ENCODE measurements around the gene GPR37L1. TPM values are rescaled to one million over a fixed set of nuclear protein-coding genes. Genes with fewer than 3 reads are reported as not detected.

Gene GPR37L1
- polyA plus RNA-seq, 1 donor from 2014 or later = not detected

DNA sequence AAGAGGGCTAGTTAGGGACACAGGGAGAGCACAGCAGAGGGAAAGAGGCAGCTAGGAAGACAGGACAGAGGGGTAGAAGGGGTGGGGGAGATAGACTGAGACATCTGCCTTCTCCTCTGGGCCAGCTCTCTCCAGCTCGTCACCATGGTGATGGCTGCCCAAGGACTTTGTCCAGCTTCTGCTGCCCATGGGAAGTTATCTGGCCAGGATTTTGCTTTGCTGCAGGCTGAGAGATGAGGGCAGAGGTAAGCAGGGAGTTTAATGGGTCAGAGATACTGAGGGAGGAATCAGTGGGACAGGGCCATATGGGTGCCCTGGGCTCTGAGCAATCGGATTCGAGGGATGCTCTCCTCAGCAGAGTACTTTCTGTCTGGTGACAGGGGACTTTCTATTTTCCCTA is 34.5 kb upstream of the GPR37L1 start:
- H3F3A ChIP-seq (ENCODE audit: insufficient read depth, low read length, poor library complexity, severe bottlenecking) = no peaks in the 10 kb centered on the region
- H3K9ac ChIP-seq (ENCODE audit: low read length) = no peak overlapping the region
- no peak overlapping the region for H3K27ac ChIP-seq (ENCODE audit: low read length)
- TF ChIP-seq, protein P1, sequence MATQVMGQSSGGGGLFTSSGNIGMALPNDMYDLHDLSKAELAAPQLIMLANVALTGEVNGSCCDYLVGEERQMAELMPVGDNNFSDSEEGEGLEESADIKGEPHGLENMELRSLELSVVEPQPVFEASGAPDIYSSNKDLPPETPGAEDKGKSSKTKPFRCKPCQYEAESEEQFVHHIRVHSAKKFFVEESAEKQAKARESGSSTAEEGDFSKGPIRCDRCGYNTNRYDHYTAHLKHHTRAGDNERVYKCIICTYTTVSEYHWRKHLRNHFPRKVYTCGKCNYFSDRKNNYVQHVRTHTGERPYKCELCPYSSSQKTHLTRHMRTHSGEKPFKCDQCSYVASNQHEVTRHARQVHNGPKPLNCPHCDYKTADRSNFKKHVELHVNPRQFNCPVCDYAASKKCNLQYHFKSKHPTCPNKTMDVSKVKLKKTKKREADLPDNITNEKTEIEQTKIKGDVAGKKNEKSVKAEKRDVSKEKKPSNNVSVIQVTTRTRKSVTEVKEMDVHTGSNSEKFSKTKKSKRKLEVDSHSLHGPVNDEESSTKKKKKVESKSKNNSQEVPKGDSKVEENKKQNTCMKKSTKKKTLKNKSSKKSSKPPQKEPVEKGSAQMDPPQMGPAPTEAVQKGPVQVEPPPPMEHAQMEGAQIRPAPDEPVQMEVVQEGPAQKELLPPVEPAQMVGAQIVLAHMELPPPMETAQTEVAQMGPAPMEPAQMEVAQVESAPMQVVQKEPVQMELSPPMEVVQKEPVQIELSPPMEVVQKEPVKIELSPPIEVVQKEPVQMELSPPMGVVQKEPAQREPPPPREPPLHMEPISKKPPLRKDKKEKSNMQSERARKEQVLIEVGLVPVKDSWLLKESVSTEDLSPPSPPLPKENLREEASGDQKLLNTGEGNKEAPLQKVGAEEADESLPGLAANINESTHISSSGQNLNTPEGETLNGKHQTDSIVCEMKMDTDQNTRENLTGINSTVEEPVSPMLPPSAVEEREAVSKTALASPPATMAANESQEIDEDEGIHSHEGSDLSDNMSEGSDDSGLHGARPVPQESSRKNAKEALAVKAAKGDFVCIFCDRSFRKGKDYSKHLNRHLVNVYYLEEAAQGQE (IDR thresholded peaks at IDR 0.05; ENCODE audit: borderline replicate concordance) = no peak
- TF ChIP-seq TAF1 (IDR thresholded peaks at IDR 0.05; ENCODE audit: low read depth) = no peak
- TF ChIP-seq EP300 (conservative IDR thresholded peaks at IDR 0.05; ENCODE audit: poor library complexity, severe bottlenecking) = no peak
- TF ChIP-seq SMC3 (conservative IDR thresholded peaks at IDR 0.05; ENCODE audit: poor library complexity) = no peak
- no peak for TF ChIP-seq MXI1 (conservative IDR thresholded peaks at IDR 0.05; ENCODE audit: poor library complexity, severe bottlenecking)
- TF ChIP-seq RAD21 (conservative IDR thresholded peaks at IDR 0.05) = no peak
- no peak for TF ChIP-seq EZH2 (IDR thresholded peaks at IDR 0.05; ENCODE audit: borderline replicate concordance, insufficient read depth, low read length, poor library complexity, severe bottlenecking)
- no peak for TF ChIP-seq POLR2AphosphoS5 (IDR thresholded peaks at IDR 0.05)
- TF ChIP-seq, protein P2, sequence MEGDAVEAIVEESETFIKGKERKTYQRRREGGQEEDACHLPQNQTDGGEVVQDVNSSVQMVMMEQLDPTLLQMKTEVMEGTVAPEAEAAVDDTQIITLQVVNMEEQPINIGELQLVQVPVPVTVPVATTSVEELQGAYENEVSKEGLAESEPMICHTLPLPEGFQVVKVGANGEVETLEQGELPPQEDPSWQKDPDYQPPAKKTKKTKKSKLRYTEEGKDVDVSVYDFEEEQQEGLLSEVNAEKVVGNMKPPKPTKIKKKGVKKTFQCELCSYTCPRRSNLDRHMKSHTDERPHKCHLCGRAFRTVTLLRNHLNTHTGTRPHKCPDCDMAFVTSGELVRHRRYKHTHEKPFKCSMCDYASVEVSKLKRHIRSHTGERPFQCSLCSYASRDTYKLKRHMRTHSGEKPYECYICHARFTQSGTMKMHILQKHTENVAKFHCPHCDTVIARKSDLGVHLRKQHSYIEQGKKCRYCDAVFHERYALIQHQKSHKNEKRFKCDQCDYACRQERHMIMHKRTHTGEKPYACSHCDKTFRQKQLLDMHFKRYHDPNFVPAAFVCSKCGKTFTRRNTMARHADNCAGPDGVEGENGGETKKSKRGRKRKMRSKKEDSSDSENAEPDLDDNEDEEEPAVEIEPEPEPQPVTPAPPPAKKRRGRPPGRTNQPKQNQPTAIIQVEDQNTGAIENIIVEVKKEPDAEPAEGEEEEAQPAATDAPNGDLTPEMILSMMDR (IDR thresholded peaks at IDR 0.05; ENCODE audit: poor library complexity, severe bottlenecking) = no peak
- H3K4me2 ChIP-seq (ENCODE audit: low read length) = no peak overlapping the region
- H3K27me3 ChIP-seq (ENCODE audit: insufficient read depth, low read depth, low read length) = no peaks in the 10 kb centered on the region
- no peak overlapping the region for H3K4me3 ChIP-seq (ENCODE audit: low read length)
- H3K36me3 ChIP-seq (ENCODE audit: insufficient read depth, low read length) = no peaks in the 10 kb centered on the region
- no peaks in the 10 kb centered on the region for H3K79me2 ChIP-seq (replicated peaks; ENCODE audit: insufficient read depth, low read length)
- H3K9me2 ChIP-seq (ENCODE audit: insufficient read depth, low read length) = no peaks in the 10 kb centered on the region
- no peaks in the 10 kb centered on the region for H4K20me1 ChIP-seq (ENCODE audit: insufficient read depth)
- no peak overlapping the region for H2AFZ ChIP-seq (ENCODE audit: low read depth, low read length)
- no peaks in the 10 kb centered on the region for H3K9me3 ChIP-seq (ENCODE audit: low read length)

DNA sequence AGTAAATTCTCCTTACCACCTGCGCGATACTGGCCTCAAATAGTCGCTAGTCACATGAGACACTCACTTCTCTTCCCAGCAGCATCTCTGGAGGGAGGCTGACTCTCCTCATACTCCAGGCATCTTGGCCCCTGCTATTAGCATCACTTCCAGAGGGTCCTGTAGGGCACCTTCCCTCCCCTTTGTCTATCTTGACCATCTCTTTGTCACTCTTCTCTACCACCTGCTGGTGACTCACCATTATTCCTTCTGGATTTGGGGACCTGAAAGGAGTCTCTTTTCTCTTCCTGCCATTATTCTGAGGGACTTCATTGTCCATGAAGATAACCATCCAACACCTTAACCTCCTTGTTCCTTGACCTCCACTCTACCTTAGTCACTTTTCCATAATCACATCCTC is 31.7 kb upstream of the GPR37L1 start:
- Histone ChIP-seq H3K27me3 (ENCODE audit: insufficient read depth, low read depth, low read length) (no peaks in the 10 kb centered on the region), H3K4me2 (ENCODE audit: low read length) (no peak overlapping the region), H3K4me3 (ENCODE audit: low read length) (no peak overlapping the region), H3K27ac (ENCODE audit: low read length) (no peak overlapping the region), H3K9me2 (ENCODE audit: insufficient read depth, low read length) (no peaks in the 10 kb centered on the region), H3K36me3 (ENCODE audit: insufficient read depth, low read length) (no peaks in the 10 kb centered on the region), H3K9me3 (ENCODE audit: low read length) (no peaks in the 10 kb centered on the region), H3K79me2 (replicated peaks; ENCODE audit: insufficient read depth, low read length) (no peaks in the 10 kb centered on the region), H2AFZ (ENCODE audit: low read depth, low read length) (no peak overlapping the region), H4K20me1 (ENCODE audit: insufficient read depth) (no peaks in the 10 kb centered on the region), H3K9ac (ENCODE audit: low read length) (no peak overlapping the region), H3F3A (ENCODE audit: insufficient read depth, low read length, poor library complexity, severe bottlenecking) (no peaks in the 10 kb centered on the region)
- TF ChIP-seq, protein P1 (IDR thresholded peaks at IDR 0.05; ENCODE audit: borderline replicate concordance) = no peak
- no peak for TF ChIP-seq SMC3 (conservative IDR thresholded peaks at IDR 0.05; ENCODE audit: poor library complexity)
- TF ChIP-seq EP300 (conservative IDR thresholded peaks at IDR 0.05; ENCODE audit: poor library complexity, severe bottlenecking) = no peak
- TF ChIP-seq POLR2AphosphoS5 (IDR thresholded peaks at IDR 0.05) = no peak
- TF ChIP-seq MXI1 (conservative IDR thresholded peaks at IDR 0.05; ENCODE audit: poor library complexity, severe bottlenecking) = no peak
- TF ChIP-seq TAF1 (IDR thresholded peaks at IDR 0.05; ENCODE audit: low read depth) = no peak
- TF ChIP-seq RAD21 (conservative IDR thresholded peaks at IDR 0.05) = no peak
- no peak for TF ChIP-seq EZH2 (IDR thresholded peaks at IDR 0.05; ENCODE audit: borderline replicate concordance, insufficient read depth, low read length, poor library complexity, severe bottlenecking)
- TF ChIP-seq, protein P2 (IDR thresholded peaks at IDR 0.05; ENCODE audit: poor library complexity, severe bottlenecking) = no peak
